ENCODE measurements around the gene DCLK1.

- TF ChIP-seq CTCF (conservative IDR thresholded peaks at IDR 0.05 in 1 of 2, IDR thresholded peaks at IDR 0.05 in 1 of 2; ENCODE audit: extremely low read depth in 1 of 2, insufficient read depth in 1 of 2, low read depth in 1 of 2, low read length in 2 of 2) (no peak), EZH2 (IDR thresholded peaks at IDR 0.05; ENCODE audit: borderline replicate concordance, low read length) (no peak)
Measured at GRCh38 chr13:36166046-36166445, 34.9 kb upstream of the DCLK1 start.
